Loucy (cell line): Measurements from ENCODE around the gene FFAR1.

Experiments
- EZH2phosphoT487 ChIP-seq: fragments of 200-600 bp; IDR thresholded peaks from 2 replicates; pipeline ENCODE4 v1.6.1; 2018; ENCODE audit warnings: antibody characterized with exemption, mild to moderate bottlenecking, moderate library complexity, borderline replicate concordance
- TF ChIP-seq, protein P1 (sequence below): fragments of 200-600 bp; sonication (generic); conservative IDR thresholded peaks from 2 replicates; pipeline ENCODE4 v1.5.1; 2014; ENCODE audit warnings: mild to moderate bottlenecking, antibody characterized with exemption, low read length

DNA sequence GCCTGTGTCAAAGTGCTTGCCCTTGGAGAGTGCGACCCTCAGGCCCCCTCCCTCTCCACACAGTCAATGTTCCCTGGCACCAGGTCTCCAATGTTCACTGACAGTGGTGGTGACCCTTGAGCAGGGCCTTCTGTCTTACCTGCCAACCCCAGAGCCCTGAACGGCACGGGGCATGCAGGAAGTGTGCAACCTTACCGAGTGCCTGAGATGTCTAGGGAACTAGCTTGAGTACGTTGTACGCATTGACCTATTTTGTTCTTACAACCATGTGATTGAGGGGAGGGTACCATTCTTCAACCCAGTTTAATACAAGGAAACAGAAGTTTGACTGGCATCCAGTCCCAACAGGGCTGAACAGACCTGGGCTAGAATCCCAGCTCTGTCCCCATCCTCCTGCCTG is 42.5 kb upstream of the FFAR1 start:
- TF ChIP-seq, protein P1, sequence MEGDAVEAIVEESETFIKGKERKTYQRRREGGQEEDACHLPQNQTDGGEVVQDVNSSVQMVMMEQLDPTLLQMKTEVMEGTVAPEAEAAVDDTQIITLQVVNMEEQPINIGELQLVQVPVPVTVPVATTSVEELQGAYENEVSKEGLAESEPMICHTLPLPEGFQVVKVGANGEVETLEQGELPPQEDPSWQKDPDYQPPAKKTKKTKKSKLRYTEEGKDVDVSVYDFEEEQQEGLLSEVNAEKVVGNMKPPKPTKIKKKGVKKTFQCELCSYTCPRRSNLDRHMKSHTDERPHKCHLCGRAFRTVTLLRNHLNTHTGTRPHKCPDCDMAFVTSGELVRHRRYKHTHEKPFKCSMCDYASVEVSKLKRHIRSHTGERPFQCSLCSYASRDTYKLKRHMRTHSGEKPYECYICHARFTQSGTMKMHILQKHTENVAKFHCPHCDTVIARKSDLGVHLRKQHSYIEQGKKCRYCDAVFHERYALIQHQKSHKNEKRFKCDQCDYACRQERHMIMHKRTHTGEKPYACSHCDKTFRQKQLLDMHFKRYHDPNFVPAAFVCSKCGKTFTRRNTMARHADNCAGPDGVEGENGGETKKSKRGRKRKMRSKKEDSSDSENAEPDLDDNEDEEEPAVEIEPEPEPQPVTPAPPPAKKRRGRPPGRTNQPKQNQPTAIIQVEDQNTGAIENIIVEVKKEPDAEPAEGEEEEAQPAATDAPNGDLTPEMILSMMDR = no peak
- TF ChIP-seq EZH2phosphoT487 = no peak
